GM10266 (cell line): ENCODE results near the gene MMP20.

Source experiments
- DNase-seq: peaks from one replicate; pipeline ENCODE4 v3.0.0; 2012; ENCODE audit errors: extremely low spot score
- TF ChIP-seq, protein P1 (sequence below): IDR thresholded peaks from 2 replicates; pipeline ENCODE4 v1.5.1; 2012; ENCODE audit warnings: mild to moderate bottlenecking, low read depth; ENCODE audit not compliant: control insufficient read depth, insufficient read depth; ENCODE audit errors: missing control alignments

The MMP20 gene

GRCh38 chr11:102655547-102655946, 30.4 kb upstream of the MMP20 start:
- DNase-seq = no peak

GRCh38 chr11:102654761-102655160, 29.6 kb upstream of the MMP20 start:
- TF ChIP-seq, protein P1, sequence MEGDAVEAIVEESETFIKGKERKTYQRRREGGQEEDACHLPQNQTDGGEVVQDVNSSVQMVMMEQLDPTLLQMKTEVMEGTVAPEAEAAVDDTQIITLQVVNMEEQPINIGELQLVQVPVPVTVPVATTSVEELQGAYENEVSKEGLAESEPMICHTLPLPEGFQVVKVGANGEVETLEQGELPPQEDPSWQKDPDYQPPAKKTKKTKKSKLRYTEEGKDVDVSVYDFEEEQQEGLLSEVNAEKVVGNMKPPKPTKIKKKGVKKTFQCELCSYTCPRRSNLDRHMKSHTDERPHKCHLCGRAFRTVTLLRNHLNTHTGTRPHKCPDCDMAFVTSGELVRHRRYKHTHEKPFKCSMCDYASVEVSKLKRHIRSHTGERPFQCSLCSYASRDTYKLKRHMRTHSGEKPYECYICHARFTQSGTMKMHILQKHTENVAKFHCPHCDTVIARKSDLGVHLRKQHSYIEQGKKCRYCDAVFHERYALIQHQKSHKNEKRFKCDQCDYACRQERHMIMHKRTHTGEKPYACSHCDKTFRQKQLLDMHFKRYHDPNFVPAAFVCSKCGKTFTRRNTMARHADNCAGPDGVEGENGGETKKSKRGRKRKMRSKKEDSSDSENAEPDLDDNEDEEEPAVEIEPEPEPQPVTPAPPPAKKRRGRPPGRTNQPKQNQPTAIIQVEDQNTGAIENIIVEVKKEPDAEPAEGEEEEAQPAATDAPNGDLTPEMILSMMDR = no peak

More at GRCh38 chr11:102655547-102655946, 30.4 kb upstream of the MMP20 start:
- TF ChIP-seq, protein P1 = no peak

DNA sequence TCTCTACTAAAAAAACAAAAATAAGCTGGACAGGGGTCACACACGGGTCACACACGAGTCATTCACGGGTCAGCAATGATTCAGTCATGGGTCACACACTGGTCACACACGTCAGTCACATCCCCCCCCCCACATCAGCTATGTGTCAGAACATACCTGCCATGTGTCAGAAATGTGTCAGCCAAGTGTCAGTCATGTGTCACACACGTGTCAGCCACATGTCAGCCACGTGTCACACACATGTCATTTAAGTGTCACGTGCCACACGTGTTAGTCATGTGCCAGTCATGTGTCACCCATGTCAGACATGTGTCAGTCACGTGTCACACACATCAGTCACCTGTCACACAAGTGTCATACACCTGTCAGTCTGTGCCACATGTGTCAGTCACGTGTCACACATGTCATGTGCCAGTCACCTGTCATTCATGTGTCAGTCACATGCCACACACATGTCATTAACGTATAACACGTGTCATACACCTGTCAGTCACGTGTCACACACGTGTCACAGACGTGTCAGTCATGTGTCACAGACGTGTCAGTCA, 28.7 kb upstream of the MMP20 start:
- DNase-seq = no peak
- TF ChIP-seq, protein P1 = no peak

More at GRCh38 chr11:102654761-102655160, 29.6 kb upstream of the MMP20 start:
- DNase-seq = no peak

DNA sequence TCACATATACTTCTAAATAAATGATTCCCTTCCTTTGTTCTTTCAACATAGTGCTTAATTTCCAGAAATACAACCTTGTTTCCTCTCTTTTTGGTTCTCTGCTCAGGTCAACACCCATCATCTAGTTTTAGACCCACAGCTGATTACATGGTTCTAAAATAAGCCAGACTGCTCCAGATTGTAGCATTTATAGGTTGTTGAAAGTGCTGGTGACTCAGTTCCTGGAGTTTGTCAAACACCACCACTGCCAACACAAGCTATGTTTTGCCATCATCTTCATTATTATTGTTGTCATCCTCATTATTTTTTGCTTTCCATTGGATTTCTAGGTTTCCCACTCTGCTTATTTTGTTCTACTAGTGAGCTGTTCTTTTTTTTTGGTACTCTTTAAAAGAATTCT, 22.3 kb upstream of the MMP20 start:
- TF ChIP-seq, protein P1 = no peak
- DNase-seq = no peak

DNA sequence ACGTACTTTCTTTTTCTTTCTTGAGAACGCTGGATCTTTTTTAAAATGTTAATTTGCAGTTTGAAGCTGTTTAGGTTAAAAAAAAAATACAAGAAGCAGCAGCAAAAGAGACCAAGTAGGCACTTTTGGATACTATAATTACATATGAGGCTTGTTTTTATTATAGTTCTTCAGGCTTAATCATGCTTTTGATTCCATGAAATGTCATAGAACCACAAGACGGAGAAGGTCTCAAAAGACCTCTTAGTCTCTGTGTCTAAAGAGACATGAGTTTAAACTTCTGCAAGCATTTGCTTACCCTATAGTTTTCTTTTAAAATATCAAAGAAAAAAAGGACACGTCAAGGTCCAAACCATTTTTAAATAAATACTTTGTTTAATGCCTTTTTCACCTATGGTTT, 18.8 kb upstream of the MMP20 start:
- TF ChIP-seq, protein P1 = no peak

GRCh38 chr11:102640946-102641345, 15.8 kb upstream of the MMP20 start:
- TF ChIP-seq, protein P1 = no peak
- DNase-seq = no peak

More for the DNA sequence above, 18.8 kb upstream of the MMP20 start:
- no peak for DNase-seq

DNA sequence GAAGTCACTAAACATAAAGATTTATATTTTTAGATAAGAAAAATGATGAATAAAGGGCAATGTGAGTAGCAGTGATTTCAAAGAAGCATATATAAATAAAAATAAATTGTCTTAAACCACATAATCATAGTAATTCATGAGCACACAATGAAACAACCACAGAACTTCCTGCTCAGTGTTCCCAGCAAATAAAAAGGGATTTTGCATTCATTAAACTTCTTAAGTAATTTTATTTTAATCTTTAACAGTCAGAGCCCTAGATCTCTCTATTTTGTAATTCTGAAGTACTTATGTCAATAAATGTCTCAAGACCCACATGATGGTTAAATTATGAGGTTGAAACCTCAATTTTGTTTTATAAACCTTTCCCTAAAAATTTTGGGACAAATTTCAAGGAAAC, 14.5 kb upstream of the MMP20 start:
- TF ChIP-seq, protein P1 = no peak
- no peak for DNase-seq
